Breast epithelium (tissue), 4 donors: ENCODE data around the gene EGFL7. TPM values are rescaled to one million over a fixed set of nuclear protein-coding genes. Genes with fewer than 3 reads are reported as not detected.
"Not testable (repeated sequence)": the region's sequence is repeated elsewhere in the genome, so short reads cannot be mapped to it uniquely, and the experiment has no call there.

Experiments used
- DNase-seq, 2 donors: peaks; one replicate each; pipeline ENCODE4 v3.0.0-alpha.2; 2019; ENCODE audit warnings: low spot score in 2 of 2
- H3K27ac ChIP-seq, 2 donors: fragments of 200-600 bp; sonication (generic) in 1 of 2; one replicate each; pipeline ENCODE4 v1.5.1; 2016 to 2019; ENCODE audit warnings: mild to moderate bottlenecking in 1 of 2
- H3K27me3 ChIP-seq, 2 donors: fragments of 200-600 bp; sonication (generic) in 1 of 2; one replicate each; pipeline versions ENCODE4 v1.5.1 to v1.6.0; 2017 to 2019; ENCODE audit warnings: control low read depth in 1 of 2, mild to moderate bottlenecking in 1 of 2
- H3K36me3 ChIP-seq: fragments of 200-600 bp; one replicate; pipeline ENCODE4 v1.5.1; 2019
- H3K4me1 ChIP-seq, 2 donors: fragments of 200-600 bp; sonication (generic); one replicate each; pipeline ENCODE4 v1.5.1; 2016 to 2019; ENCODE audit warnings: control low read depth in 1 of 2
- H3K4me3 ChIP-seq, 3 donors: fragments of 200-600 bp; sonication (generic); 1 replicate in 2 of 3; 2 replicates in 1 of 3; pipeline ENCODE4 v1.5.1; 2016 to 2019; ENCODE audit warnings: mild to moderate bottlenecking in 3 of 3, moderate library complexity in 2 of 3
- H3K9me3 ChIP-seq, 2 donors: fragments of 200-600 bp; sonication (generic) in 1 of 2; one replicate each; pipeline ENCODE4 v1.5.1; 2016 to 2019; ENCODE audit warnings: control low read depth in 1 of 2
- CTCF ChIP-seq, 3 donors: fragments of 450-650 bp; IDR thresholded peaks; one replicate each; pipeline ENCODE4 v1.5.1; 2016 to 2017; ENCODE audit warnings: antibody characterized with exemption in 3 of 3, mild to moderate bottlenecking in 3 of 3, moderate library complexity in 3 of 3
- POLR2A ChIP-seq: fragments of 450-650 bp; IDR thresholded peaks from one replicate; pipeline ENCODE4 v1.6.1; 2016; ENCODE audit warnings: antibody characterized with exemption, mild to moderate bottlenecking, moderate library complexity
- POLR2AphosphoS5 ChIP-seq, 3 donors: sonication (generic); formaldehyde crosslinking; IDR thresholded peaks; one replicate each; pipeline ENCODE4 v1.6.1; 2017; ENCODE audit warnings: antibody characterized with exemption in 3 of 3
- intact Hi-C: fragments of 100-400 bp; cut with DNase I; formaldehyde crosslinking; loops from one replicate; pipeline ENCODE4 v1.15.1; 2023; ENCODE audit warnings: low total_unique reads
- total RNA-seq, 3 donors: library from RNA; depleted of rRNA; stranded (reverse); fragments of >200 nt; gene quantifications; one replicate each; pipeline ENCODE4 v1.1.0, GENCODE V29; 2016

Gene EGFL7
- total RNA-seq, 3 donors from 2014 or later: 48.9 to 138 (median 53.4) TPM

DNA sequence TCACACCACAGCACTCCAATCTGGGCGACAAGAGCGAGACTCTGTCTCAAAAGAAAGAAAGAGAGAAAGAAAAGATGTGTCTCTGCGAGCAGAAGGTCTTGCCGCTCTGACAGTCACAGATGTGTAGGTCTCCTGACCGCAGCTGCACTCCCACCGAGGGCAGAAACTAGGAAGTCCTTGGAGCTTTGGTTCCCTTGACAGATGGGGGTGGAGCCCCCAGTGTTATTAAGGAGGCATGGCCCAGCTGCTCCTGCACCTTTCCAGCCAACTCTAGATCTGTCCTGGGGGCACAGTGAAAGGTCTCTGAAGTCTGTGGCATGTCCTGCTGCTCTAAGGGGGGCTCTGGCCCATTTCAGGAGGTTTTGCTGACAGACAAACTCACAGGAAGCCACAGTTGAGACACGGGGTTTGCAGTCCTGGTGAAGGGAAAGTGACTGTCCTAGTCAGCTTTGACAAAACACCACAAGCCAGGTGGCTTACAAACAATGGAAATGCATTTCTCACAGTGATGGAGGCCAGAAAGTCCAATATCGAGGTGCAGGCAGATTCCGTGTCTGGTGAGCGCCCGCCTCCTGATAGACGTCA lies 40.7 kb downstream of the EGFL7 start:
- TF ChIP-seq POLR2A (no peak), POLR2AphosphoS5 (IDR thresholded peaks at IDR 0.05) (no peak), CTCF (IDR thresholded peaks at IDR 0.05) (no peak)
- DNase-seq: no peak
- Histone ChIP-seq H3K4me3 (no peak overlapping the region), H3K36me3 (no peaks in the 10 kb centered on the region), H3K27ac (no peak overlapping the region), H3K9me3 (no peaks in the 10 kb centered on the region), H3K27me3 (no peaks in the 10 kb centered on the region), H3K4me1 (no peaks in the 10 kb centered on the region)
- intact Hi-C loops: no loop called here

- H3K36me3 ChIP-seq, H3K4me3 ChIP-seq, DNase-seq, H3K4me1 ChIP-seq, H3K27me3 ChIP-seq, H3K9me3 ChIP-seq, intact Hi-C loops, H3K27ac ChIP-seq: not testable (repeated sequence)
These were observed 42.0 kb downstream of the EGFL7 start for GRCh38 chr9:136704741-136705140.

GRCh38 chr9:136705564-136705963 lies 42.8 kb downstream of the EGFL7 start:
- no peak overlapping the region for H3K27ac ChIP-seq
- no peaks in the 10 kb centered on the region for H3K36me3 ChIP-seq
- no peak overlapping the region for H3K4me3 ChIP-seq
- no peaks in the 10 kb centered on the region for H3K9me3 ChIP-seq
- TF ChIP-seq POLR2AphosphoS5 (IDR thresholded peaks at IDR 0.05) (no peak), CTCF (IDR thresholded peaks at IDR 0.05) (no peak), POLR2A (no peak)
- H3K27me3 ChIP-seq: no peaks in the 10 kb centered on the region
- intact Hi-C loops: no loop called here
- DNase-seq: no peak
- no peaks in the 10 kb centered on the region for H3K4me1 ChIP-seq

- Histone ChIP-seq H3K27me3 (no peaks in the 10 kb centered on the region), H3K4me3 (no peak overlapping the region), H3K4me1 (no peaks in the 10 kb centered on the region), H3K27ac (no peak overlapping the region), H3K36me3 (no peaks in the 10 kb centered on the region), H3K9me3 (no peaks in the 10 kb centered on the region)
- TF ChIP-seq CTCF (IDR thresholded peaks at IDR 0.05) (no peak), POLR2AphosphoS5 (IDR thresholded peaks at IDR 0.05) (no peak), POLR2A (no peak)
- intact Hi-C loops: no loop called here
- DNase-seq: no peak
These were observed 44.3 kb downstream of the EGFL7 start for GRCh38 chr9:136707011-136707410.

DNA sequence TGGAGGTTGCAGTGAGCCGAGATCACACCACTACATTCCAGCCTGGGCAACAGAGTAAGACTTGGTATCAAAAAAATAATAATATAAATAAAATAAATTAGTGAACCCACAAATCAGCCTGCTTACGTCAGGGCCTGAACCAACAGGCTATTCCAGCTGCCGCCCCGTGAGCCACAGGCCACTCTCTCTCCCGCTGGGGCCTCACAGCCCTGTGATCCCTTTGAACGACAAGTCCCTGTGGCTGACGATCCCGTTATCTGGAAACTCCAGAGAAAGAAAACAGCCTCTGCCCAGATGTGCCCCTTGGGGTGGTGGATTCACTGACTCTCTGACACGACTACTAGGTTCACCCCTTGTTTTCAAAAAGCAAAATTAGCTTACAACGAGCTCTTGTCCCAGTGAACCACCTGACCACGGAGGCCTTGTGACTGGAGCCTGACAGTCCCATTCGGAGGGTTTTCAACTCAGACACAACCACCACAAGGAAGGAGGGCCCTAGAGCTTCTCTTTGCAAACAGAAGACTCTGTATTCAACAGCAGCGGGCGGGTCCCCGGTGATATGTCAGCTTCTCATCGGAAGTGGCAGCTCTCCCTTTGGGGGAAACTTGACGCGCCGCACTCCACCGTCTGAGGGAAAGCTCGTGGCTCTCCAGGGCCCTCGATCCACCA lies 45.3 kb downstream of the EGFL7 start:
- H3K4me3 ChIP-seq: no peak overlapping the region
- no peak for TF ChIP-seq POLR2AphosphoS5 (IDR thresholded peaks at IDR 0.05)
- intact Hi-C loops: no loop called here
- H3K4me1 ChIP-seq: no peaks in the 10 kb centered on the region
- H3K9me3 ChIP-seq: no peaks in the 10 kb centered on the region
- DNase-seq: no peak
- no peaks in the 10 kb centered on the region for H3K36me3 ChIP-seq
- no peak overlapping the region for H3K27ac ChIP-seq
- no peaks in the 10 kb centered on the region for H3K27me3 ChIP-seq

- intact Hi-C loops: no loop called here
- no peaks in the 10 kb centered on the region for H3K9me3 ChIP-seq
- H3K27me3 ChIP-seq: no peaks in the 10 kb centered on the region
- TF ChIP-seq POLR2AphosphoS5 (IDR thresholded peaks at IDR 0.05): no peak
- TF ChIP-seq CTCF (IDR thresholded peaks at IDR 0.05): no peak
- no peak for TF ChIP-seq POLR2A
- no peaks in the 10 kb centered on the region for H3K36me3 ChIP-seq
- H3K4me1 ChIP-seq: no peaks in the 10 kb centered on the region
- no peak overlapping the region for H3K27ac ChIP-seq
- DNase-seq: no peak
- no peak overlapping the region for H3K4me3 ChIP-seq
These were observed 46.9 kb downstream of the EGFL7 start for GRCh38 chr9:136709454-136710109.
